ENCODE measurements around the gene YY1.

DNA sequence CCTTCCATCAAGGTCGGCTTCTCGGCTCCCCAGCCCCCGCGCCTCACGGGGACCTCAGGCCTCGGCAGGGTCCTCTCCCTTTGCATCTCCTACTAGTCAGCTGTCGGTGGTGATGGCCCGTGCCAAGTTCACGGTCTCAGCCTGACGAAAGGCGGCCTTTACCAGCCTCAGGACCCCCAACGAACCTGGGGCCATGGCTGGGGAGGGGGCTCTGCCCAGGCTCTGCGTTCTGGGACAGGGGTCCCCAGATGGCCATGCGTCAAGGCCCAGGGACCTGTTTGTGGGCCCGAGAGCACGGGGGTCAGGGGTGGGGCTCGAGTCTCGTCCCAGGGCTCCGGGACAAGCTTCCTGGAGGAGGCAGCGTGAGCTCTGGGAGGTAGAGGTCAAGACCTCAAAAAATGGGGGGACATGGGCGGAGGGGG, 46.7 kb upstream of the YY1 start:
- TF ChIP-seq CTCF (IDR thresholded peaks at IDR 0.05) (no peak), EZH2phosphoT487 (IDR thresholded peaks at IDR 0.05) (no peak), EZH2 (IDR thresholded peaks at IDR 0.05) (no peak)

Data from neural progenitor cell (in vitro differentiated cells).